HepG2 (cell line): ENCODE measurements around the gene SP5. TPM values are rescaled to one million over a fixed set of nuclear protein-coding genes. Genes with fewer than 3 reads are reported as not detected.

ENCODE experiments used
- ATAC-seq: fragments of 200-7000 bp; cut with Tn5 transposase; 3 replicates; pipeline ENCODE4 v1.9.1; 2020; ENCODE audit warnings: mild to moderate bottlenecking, moderate library complexity
- BruUV-seq: library from RNA; stranded (reverse); fragments of 400-500 nt; replicated peaks from 2 replicates; lab custom pipeline; 2021; lab: Mats Ljungman, UMichigan
- CTCF ChIA-PET: fragments of 300-600 bp; formaldehyde crosslinking; extraction: SDS; loops from one replicate; lab custom pipeline; 2021; ENCODE audit warnings: low total read pairs, inconsistent platforms, low intra/inter-chr PET ratio; lab: Yijun Ruan, JAX
- POLR2A ChIA-PET: fragments of 350-600 bp; sonication (Branson Sonifier 250); formaldehyde crosslinking; loops from one replicate; lab custom pipeline; 2020; ENCODE audit warnings: antibody characterized with exemption, inconsistent platforms; lab: Yijun Ruan, JAX
- DNase-seq: peaks from one replicate; pipeline ENCODE4 v3.0.0-alpha.2; 2015; ENCODE audit warnings: low spot score
- FAIRE-seq: peaks from 3 replicates; lab custom pipeline; 2011; peaks lifted over from hg19 to GRCh38; lab: Jason Lieb, UNC
- H2AFZ ChIP-seq: one replicate; pipeline ENCODE4 v1.6.1; 2011; ENCODE audit warnings: low read length, inconsistent platforms
- H3K27ac ChIP-seq: fragments of 300-600 bp; 3 replicates; pipeline ENCODE4 v1.8.0; 2011; ENCODE audit warnings: mixed run types, mild to moderate bottlenecking, mixed read lengths, low read length, inconsistent platforms; ENCODE audit not compliant: insufficient read depth; ENCODE audit errors: extremely low read length
- H3K27me3 ChIP-seq, 2 experiments: fragments of 200-600 bp in 1 of 2; 2 replicates in 1 of 2; 3 replicates in 1 of 2; pipeline versions ENCODE4 v1.6.0 to v1.8.0; 2011; ENCODE audit warnings: low read length in 2 of 2, mild to moderate bottlenecking in 2 of 2, moderate library complexity in 2 of 2, inconsistent platforms in 1 of 2; ENCODE audit not compliant: insufficient read depth in 2 of 2, control insufficient read depth in 1 of 2
- H3K36me3 ChIP-seq, 2 experiments: fragments of 200-600 bp in 1 of 2; replicated peaks in 1 of 2; 2 replicates in 1 of 2; 3 replicates in 1 of 2; pipeline versions ENCODE4 v1.5.1 to v1.8.0; 2011; ENCODE audit warnings: low read length in 2 of 2, inconsistent platforms in 1 of 2; ENCODE audit not compliant: insufficient read depth in 2 of 2, control insufficient read depth in 1 of 2
- H3K4me1 ChIP-seq: 2 replicates; pipeline ENCODE4 v1.5.1; 2012; ENCODE audit warnings: low read length, inconsistent platforms; ENCODE audit not compliant: insufficient read depth
- H3K4me2 ChIP-seq: 2 replicates; pipeline ENCODE4 v1.6.0; 2011; ENCODE audit warnings: low read depth, low read length, inconsistent platforms
- H3K4me3 ChIP-seq, 3 experiments: fragments of 200-600 bp in 1 of 3; sonication (generic), shearing (Covaris generic) in 1 of 3; replicated peaks in 1 of 3; 2 replicates each; pipeline ENCODE4 v1.5.1; 2011 to 2016; ENCODE audit warnings: low read length in 3 of 3, inconsistent platforms in 2 of 3, low read depth in 2 of 3, mild to moderate bottlenecking in 2 of 3, control low read depth in 1 of 3, mixed read lengths in 1 of 3; ENCODE audit not compliant: insufficient read depth in 1 of 3
- H3K79me2 ChIP-seq: one replicate; pipeline ENCODE4 v1.6.1; 2011; ENCODE audit warnings: low read length, inconsistent platforms; ENCODE audit not compliant: insufficient read depth
- H3K9ac ChIP-seq: 2 replicates; pipeline ENCODE4 v1.6.0; 2011; ENCODE audit warnings: mild to moderate bottlenecking, low read depth, low read length, inconsistent platforms; ENCODE audit not compliant: insufficient read depth
- H3K9me3 ChIP-seq: 2 replicates; pipeline ENCODE4 v1.5.1; 2012; ENCODE audit warnings: mild to moderate bottlenecking, low read length
- H4K20me1 ChIP-seq: 2 replicates; pipeline ENCODE4 v1.6.0; 2011; ENCODE audit warnings: inconsistent platforms, mild to moderate bottlenecking, low read length, moderate library complexity; ENCODE audit not compliant: insufficient read depth
- JDP2 ChIP-seq: sonication (generic); formaldehyde crosslinking; IDR thresholded peaks from 2 replicates; pipeline ENCODE4 v1.8.1; 2022; ENCODE audit warnings: missing genetic modification reagents, borderline replicate concordance
- LCORL ChIP-seq, 2 experiments: fragments of 450-650 bp in 1 of 2; sonication (generic) in 1 of 2; formaldehyde crosslinking in 1 of 2; IDR thresholded peaks; 2 replicates each; pipeline versions ENCODE4 v1.5.0 to v1.6.1; 2017 to 2020; ENCODE audit warnings: antibody characterized with exemption in 1 of 2, missing genetic modification reagents in 1 of 2
- PLRG1 ChIP-seq: fragments of 450-650 bp; conservative IDR thresholded peaks from 2 replicates; pipeline ENCODE4 v1.6.1; 2016
- WGBS: methylation state at CpG from one replicate; pipeline ENCODE4 v1.1.6; 2017; ENCODE audit warnings: low lambda C conversion rate; 5-methylcytosine and 5-hydroxymethylcytosine counted together
- in situ Hi-C: cut with HindIII; loops from 2 replicates; pipeline ENCODE4 v1.10.0; 2017; ENCODE audit warnings: low pct_unique_long_range_greater_than_20kb; ENCODE audit not compliant: extremely low pct_ligation_motif_present
- intact Hi-C: fragments of 100-400 bp; cut with micrococcal nuclease; formaldehyde crosslinking; loops from one replicate; pipeline ENCODE4 v1.10.0; 2022; ENCODE audit not compliant: unreplicated experiment
- polyA plus RNA-seq, 8 experiments: library from polyadenylated mRNA; depleted of rRNA in 3 of 8; stranded (reverse) in 7 of 8; unstranded in 1 of 8; fragments of >200 nt; fragmentation: Illumina TruSeq in 4 of 8; extraction: Trizol in 4 of 8; gene quantifications; 2 replicates each; pipeline versions ENCODE4 v1.2.1 to v1.2.3, GENCODE V29; 2011 to 2016; ENCODE audit warnings: low read depth in 4 of 8, missing spikeins in 1 of 8, mixed read lengths in 1 of 8; ENCODE audit not compliant: insufficient read depth in 1 of 8
- total RNA-seq, 5 experiments: library from RNA; depleted of rRNA; stranded (reverse); fragments of >200 nt; fragmentation: Illumina TruSeq; extraction: Trizol; gene quantifications; 2 replicates each; pipeline ENCODE4 v1.2.3, GENCODE V29; 2016; ENCODE audit warnings: low read depth in 1 of 5
- TF ChIP-seq, protein P1 (sequence below): sonication (generic); formaldehyde crosslinking; IDR thresholded peaks from 2 replicates; pipeline ENCODE4 v1.9.0; 2021; ENCODE audit warnings: missing genetic modification reagents, borderline replicate concordance
- TF ChIP-seq, protein P2 (sequence below): sonication (generic); formaldehyde crosslinking; IDR thresholded peaks from 2 replicates; pipeline ENCODE4 v1.4.0; 2020; ENCODE audit warnings: missing genetic modification reagents, mild to moderate bottlenecking, borderline replicate concordance
- TF ChIP-seq, protein P3 (sequence below): sonication (generic); formaldehyde crosslinking; IDR thresholded peaks from 2 replicates; pipeline ENCODE4 v1.4.0; 2020; ENCODE audit warnings: low read depth, mild to moderate bottlenecking, missing genetic modification reagents
- TF ChIP-seq, protein P4 (sequence below): sonication (generic); formaldehyde crosslinking; IDR thresholded peaks from 2 replicates; pipeline ENCODE4 v1.5.1; 2020; ENCODE audit warnings: mild to moderate bottlenecking, missing genetic modification reagents

SP5 gene
- total and polyA plus RNA-seq, 2 of the 13 experiments (the other 11 are each of a cell fraction or from before 2014, with no cell fraction given) = 50.8 to 119 TPM

DNA sequence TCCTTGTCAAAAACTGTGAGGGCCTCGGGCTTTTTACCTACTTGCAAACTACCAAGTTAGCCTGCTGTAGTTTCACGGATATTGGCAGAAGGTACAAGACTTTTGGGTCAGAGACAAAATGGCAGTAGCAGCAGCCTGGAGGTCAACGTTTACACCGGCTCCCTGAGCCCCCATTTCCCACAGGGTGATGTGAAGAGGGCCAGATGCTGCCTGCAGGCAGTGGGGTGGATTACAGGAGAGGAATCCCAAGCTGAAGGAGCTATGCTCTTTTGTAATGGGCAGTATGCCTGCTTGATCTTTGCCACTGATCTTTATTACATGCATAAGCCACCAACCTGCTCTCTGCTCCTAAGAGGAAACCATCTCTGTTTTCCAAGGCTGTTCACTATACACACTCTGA is 29.5 kb upstream of the SP5 start:
- intact Hi-C loops = no loop called here

More for the DNA sequence above, 29.5 kb upstream of the SP5 start:
- Histone ChIP-seq H4K20me1 (no peaks in the 10 kb centered on the region), H3K4me3 (no peak overlapping the region), H3K4me1 (no peaks in the 10 kb centered on the region), H3K9me3 (no peaks in the 10 kb centered on the region), H2AFZ (no peak overlapping the region), H3K36me3 (no peaks in the 10 kb centered on the region), H3K4me2 (no peak overlapping the region), H3K9ac (no peak overlapping the region), H3K79me2 (no peaks in the 10 kb centered on the region), H3K27me3 (no peaks in the 10 kb centered on the region), H3K27ac (no peak overlapping the region)
- CTCF ChIA-PET = no interaction called here
- FAIRE-seq (no peak), DNase-seq (no peak), ATAC-seq (peak; percentile 64)
- TF ChIP-seq LCORL (IDR thresholded peaks at IDR 0.05) (no peak), LCORL (CRISPR knock-in tag; IDR thresholded peaks at IDR 0.05) (no peak), PLRG1 (no peak), JDP2 (no peak)
- TF ChIP-seq, protein P1, sequence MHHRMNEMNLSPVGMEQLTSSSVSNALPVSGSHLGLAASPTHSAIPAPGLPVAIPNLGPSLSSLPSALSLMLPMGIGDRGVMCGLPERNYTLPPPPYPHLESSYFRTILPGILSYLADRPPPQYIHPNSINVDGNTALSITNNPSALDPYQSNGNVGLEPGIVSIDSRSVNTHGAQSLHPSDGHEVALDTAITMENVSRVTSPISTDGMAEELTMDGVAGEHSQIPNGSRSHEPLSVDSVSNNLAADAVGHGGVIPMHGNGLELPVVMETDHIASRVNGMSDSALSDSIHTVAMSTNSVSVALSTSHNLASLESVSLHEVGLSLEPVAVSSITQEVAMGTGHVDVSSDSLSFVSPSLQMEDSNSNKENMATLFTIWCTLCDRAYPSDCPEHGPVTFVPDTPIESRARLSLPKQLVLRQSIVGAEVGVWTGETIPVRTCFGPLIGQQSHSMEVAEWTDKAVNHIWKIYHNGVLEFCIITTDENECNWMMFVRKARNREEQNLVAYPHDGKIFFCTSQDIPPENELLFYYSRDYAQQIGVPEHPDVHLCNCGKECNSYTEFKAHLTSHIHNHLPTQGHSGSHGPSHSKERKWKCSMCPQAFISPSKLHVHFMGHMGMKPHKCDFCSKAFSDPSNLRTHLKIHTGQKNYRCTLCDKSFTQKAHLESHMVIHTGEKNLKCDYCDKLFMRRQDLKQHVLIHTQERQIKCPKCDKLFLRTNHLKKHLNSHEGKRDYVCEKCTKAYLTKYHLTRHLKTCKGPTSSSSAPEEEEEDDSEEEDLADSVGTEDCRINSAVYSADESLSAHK (CRISPR knock-in tag) = no peak
- TF ChIP-seq, protein P2, sequence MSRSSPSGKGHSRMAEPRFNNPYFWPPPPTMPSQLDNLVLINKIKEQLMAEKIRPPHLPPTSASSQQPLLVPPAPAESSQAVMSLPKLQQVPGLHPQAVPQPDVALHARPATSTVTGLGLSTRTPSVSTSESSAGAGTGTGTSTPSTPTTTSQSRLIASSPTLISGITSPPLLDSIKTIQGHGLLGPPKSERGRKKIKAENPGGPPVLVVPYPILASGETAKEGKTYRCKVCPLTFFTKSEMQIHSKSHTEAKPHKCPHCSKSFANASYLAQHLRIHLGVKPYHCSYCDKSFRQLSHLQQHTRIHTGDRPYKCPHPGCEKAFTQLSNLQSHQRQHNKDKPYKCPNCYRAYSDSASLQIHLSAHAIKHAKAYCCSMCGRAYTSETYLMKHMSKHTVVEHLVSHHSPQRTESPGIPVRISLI = no peak
- TF ChIP-seq, protein P3, sequence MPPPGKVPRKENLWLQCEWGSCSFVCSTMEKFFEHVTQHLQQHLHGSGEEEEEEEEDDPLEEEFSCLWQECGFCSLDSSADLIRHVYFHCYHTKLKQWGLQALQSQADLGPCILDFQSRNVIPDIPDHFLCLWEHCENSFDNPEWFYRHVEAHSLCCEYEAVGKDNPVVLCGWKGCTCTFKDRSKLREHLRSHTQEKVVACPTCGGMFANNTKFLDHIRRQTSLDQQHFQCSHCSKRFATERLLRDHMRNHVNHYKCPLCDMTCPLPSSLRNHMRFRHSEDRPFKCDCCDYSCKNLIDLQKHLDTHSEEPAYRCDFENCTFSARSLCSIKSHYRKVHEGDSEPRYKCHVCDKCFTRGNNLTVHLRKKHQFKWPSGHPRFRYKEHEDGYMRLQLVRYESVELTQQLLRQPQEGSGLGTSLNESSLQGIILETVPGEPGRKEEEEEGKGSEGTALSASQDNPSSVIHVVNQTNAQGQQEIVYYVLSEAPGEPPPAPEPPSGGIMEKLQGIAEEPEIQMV (CRISPR knock-in tag) = no peak
- TF ChIP-seq, protein P4, sequence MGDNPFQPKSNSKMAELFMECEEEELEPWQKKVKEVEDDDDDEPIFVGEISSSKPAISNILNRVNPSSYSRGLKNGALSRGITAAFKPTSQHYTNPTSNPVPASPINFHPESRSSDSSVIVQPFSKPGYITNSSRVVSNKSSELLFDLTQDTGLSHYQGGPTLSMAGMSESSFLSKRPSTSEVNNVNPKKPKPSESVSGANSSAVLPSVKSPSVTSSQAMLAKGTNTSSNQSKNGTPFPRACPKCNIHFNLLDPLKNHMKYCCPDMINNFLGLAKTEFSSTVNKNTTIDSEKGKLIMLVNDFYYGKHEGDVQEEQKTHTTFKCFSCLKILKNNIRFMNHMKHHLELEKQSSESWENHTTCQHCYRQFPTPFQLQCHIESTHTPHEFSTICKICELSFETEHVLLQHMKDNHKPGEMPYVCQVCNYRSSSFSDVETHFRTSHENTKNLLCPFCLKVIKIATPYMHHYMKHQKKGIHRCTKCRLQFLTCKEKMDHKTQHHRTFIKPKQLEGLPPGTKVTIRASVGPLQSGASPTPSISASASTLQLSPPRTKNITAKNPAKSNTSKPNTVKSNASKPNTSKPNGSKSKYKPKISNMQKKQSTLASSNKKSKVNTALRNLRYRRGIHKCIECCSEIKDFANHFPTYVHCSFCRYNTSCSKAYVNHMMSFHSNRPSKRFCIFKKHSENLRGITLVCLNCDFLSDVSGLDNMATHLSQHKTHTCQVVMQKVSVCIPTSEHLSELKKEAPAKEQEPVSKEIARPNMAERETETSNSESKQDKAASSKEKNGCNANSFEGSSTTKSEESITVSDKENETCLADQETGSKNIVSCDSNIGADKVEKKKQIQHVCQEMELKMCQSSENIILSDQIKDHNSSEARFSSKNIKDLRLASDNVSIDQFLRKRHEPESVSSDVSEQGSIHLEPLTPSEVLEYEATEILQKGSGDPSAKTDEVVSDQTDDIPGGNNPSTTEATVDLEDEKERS (CRISPR knock-in tag) = no peak
- 89% methylated on average over 2 of the region's 4 CpGs for WGBS
- POLR2A ChIA-PET = interaction anchor here (0.6 kb wide), 1 partner anchor 58 kb away, joined by 5 read pairs; no protein-coding TSS in a partner anchor
- in situ Hi-C loops = no loop called here
- no TSS peak for BruUV-seq
